ENCODE results near the gene ASXL3. TPM values are rescaled to one million over a fixed set of nuclear protein-coding genes. Genes with fewer than 3 reads are reported as not detected.

Gene ASXL3
- total RNA-seq, 1 donor from 2014 or later, result 45.6 TPM

DNA sequence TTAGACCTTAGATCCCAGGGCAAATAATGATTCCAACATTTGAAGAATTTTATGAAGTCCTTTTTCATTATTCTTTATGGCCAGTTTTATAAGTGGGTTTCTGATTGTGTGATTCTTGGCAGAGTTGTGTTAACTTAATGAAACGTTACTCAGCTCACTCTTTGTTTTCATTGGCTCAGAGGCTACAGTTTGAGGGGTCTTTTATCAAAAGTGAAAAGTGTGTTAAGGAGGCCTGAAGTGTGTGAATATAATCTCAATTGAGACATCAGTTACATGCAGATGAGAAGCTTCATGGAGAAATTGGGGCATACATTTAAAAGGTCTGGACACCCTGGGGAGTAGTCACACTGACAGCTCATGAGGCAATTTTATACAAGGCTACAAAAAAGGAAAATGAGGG lies 74.6 kb downstream of the ASXL3 start:
- Mint-ChIP-seq H3K27ac (ENCODE audit: unreplicated experiment) (no peak overlapping the region), H3K4me1 (ENCODE audit: low read depth, unreplicated experiment) (peaks cover 17% of the 10 kb centered on the region), H3K36me3 (ENCODE audit: unreplicated experiment) (no peaks in the 10 kb centered on the region), H3K4me3 (ENCODE audit: unreplicated experiment) (no peak overlapping the region), H3K27me3 (ENCODE audit: unreplicated experiment) (no peaks in the 10 kb centered on the region), H3K9me3 (ENCODE audit: unreplicated experiment) (no peaks in the 10 kb centered on the region)
- DNase-seq, result no peak
- TF ChIP-seq, protein P1, sequence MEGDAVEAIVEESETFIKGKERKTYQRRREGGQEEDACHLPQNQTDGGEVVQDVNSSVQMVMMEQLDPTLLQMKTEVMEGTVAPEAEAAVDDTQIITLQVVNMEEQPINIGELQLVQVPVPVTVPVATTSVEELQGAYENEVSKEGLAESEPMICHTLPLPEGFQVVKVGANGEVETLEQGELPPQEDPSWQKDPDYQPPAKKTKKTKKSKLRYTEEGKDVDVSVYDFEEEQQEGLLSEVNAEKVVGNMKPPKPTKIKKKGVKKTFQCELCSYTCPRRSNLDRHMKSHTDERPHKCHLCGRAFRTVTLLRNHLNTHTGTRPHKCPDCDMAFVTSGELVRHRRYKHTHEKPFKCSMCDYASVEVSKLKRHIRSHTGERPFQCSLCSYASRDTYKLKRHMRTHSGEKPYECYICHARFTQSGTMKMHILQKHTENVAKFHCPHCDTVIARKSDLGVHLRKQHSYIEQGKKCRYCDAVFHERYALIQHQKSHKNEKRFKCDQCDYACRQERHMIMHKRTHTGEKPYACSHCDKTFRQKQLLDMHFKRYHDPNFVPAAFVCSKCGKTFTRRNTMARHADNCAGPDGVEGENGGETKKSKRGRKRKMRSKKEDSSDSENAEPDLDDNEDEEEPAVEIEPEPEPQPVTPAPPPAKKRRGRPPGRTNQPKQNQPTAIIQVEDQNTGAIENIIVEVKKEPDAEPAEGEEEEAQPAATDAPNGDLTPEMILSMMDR (IDR thresholded peaks at IDR 0.05; ENCODE audit: partially characterized antibody, unreplicated experiment), result no peak

DNA sequence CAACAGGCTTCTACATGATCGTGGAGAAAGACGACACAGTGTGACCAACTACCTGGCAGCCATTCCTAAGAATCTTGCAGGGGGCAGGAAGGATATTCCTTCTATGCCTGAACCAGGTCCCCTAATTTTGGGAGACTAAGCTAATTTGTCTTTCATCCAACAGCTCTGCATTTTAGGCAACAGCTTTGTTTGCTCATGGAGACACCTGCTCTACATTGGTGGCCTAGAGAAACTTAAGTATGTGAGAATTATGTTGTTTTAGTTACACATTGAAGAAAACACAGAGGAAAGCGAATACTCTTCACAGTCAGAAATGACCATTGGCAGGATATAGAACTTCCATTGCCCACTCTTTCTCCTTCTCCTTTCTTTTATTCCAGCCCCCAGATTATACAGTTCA lies 75.2 kb downstream of the ASXL3 start:
- peaks cover 17% of the 10 kb centered on the region for H3K4me1 Mint-ChIP-seq (ENCODE audit: low read depth, unreplicated experiment)
- no peak overlapping the region for H3K27ac Mint-ChIP-seq (ENCODE audit: unreplicated experiment)
- H3K27me3 Mint-ChIP-seq (ENCODE audit: unreplicated experiment), result no peaks in the 10 kb centered on the region
- no peaks in the 10 kb centered on the region for H3K36me3 Mint-ChIP-seq (ENCODE audit: unreplicated experiment)
- DNase-seq, result no peak
- TF ChIP-seq, protein P1 (IDR thresholded peaks at IDR 0.05; ENCODE audit: partially characterized antibody, unreplicated experiment), result no peak
- no peak overlapping the region for H3K4me3 Mint-ChIP-seq (ENCODE audit: unreplicated experiment)
- H3K9me3 Mint-ChIP-seq (ENCODE audit: unreplicated experiment), result no peaks in the 10 kb centered on the region

GRCh38 chr18:33656889-33657448 lies 79.0 kb downstream of the ASXL3 start:
- TF ChIP-seq, protein P1 (IDR thresholded peaks at IDR 0.05; ENCODE audit: partially characterized antibody, unreplicated experiment), result no peak
- Mint-ChIP-seq H3K4me3 (ENCODE audit: unreplicated experiment) (no peak overlapping the region), H3K36me3 (ENCODE audit: unreplicated experiment) (no peaks in the 10 kb centered on the region), H3K4me1 (ENCODE audit: low read depth, unreplicated experiment) (peaks cover 23% of the 10 kb centered on the region), H3K27me3 (ENCODE audit: unreplicated experiment) (no peaks in the 10 kb centered on the region), H3K27ac (ENCODE audit: unreplicated experiment) (no peak overlapping the region), H3K9me3 (ENCODE audit: unreplicated experiment) (peaks cover 1% of the 10 kb centered on the region)
- no peak for DNase-seq

- peaks cover 1% of the 10 kb centered on the region for H3K9me3 Mint-ChIP-seq (ENCODE audit: unreplicated experiment)
- no peak overlapping the region for H3K4me3 Mint-ChIP-seq (ENCODE audit: unreplicated experiment)
- TF ChIP-seq, protein P1 (IDR thresholded peaks at IDR 0.05; ENCODE audit: partially characterized antibody, unreplicated experiment), result no peak
- no peak for DNase-seq
- H3K4me1 Mint-ChIP-seq (ENCODE audit: low read depth, unreplicated experiment), result peaks cover 17% of the 10 kb centered on the region
- H3K36me3 Mint-ChIP-seq (ENCODE audit: unreplicated experiment), result no peaks in the 10 kb centered on the region
- H3K27me3 Mint-ChIP-seq (ENCODE audit: unreplicated experiment), result no peaks in the 10 kb centered on the region
- no peak overlapping the region for H3K27ac Mint-ChIP-seq (ENCODE audit: unreplicated experiment)
These were observed 82.8 kb downstream of the ASXL3 start for GRCh38 chr18:33660696-33661310.

- Mint-ChIP-seq H3K27me3 (ENCODE audit: unreplicated experiment) (no peaks in the 10 kb centered on the region), H3K36me3 (ENCODE audit: unreplicated experiment) (no peaks in the 10 kb centered on the region), H3K27ac (ENCODE audit: unreplicated experiment) (no peak overlapping the region), H3K4me3 (ENCODE audit: unreplicated experiment) (no peak overlapping the region), H3K9me3 (ENCODE audit: unreplicated experiment) (no peaks in the 10 kb centered on the region), H3K4me1 (ENCODE audit: low read depth, unreplicated experiment) (peaks cover 25% of the 10 kb centered on the region)
- no peak for DNase-seq
- TF ChIP-seq, protein P1 (IDR thresholded peaks at IDR 0.05; ENCODE audit: partially characterized antibody, unreplicated experiment), result no peak
These were observed 86.3 kb downstream of the ASXL3 start for GRCh38 chr18:33664241-33664874.

Measured in glutamatergic neuron (in vitro differentiated cells).